DMS153 (cell line): ENCODE data around the gene SEPHS1.
"Not testable (repeated sequence)": the region's sequence is repeated elsewhere in the genome, so short reads cannot be mapped to it uniquely, and the experiment has no call there.

Source experiments
- DNase-seq: peaks from one replicate; lab custom pipeline; 2025; lab: John Stamatoyannopoulos, UW

The SEPHS1 gene

DNA sequence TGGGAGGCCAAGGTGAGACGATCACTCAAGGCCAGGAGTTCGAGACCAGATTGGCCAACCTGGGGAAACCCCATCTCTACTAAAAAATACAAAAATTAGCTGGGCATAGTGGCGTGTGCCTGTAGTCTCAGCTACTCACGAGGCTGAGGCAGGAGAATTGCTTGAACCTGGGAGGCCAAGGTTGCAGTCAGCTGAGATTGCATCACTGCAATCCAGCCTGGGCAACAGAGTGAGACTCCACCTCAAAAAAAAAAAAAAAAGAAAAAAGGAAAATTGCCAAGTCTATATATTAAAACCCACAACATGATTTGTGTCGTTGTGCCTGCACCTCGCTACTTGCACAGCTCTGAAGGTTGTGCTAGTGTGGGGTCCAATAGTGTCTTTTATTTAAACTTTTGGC lies 65.7 kb downstream of the SEPHS1 start:
- DNase-seq: not testable (repeated sequence)

DNA sequence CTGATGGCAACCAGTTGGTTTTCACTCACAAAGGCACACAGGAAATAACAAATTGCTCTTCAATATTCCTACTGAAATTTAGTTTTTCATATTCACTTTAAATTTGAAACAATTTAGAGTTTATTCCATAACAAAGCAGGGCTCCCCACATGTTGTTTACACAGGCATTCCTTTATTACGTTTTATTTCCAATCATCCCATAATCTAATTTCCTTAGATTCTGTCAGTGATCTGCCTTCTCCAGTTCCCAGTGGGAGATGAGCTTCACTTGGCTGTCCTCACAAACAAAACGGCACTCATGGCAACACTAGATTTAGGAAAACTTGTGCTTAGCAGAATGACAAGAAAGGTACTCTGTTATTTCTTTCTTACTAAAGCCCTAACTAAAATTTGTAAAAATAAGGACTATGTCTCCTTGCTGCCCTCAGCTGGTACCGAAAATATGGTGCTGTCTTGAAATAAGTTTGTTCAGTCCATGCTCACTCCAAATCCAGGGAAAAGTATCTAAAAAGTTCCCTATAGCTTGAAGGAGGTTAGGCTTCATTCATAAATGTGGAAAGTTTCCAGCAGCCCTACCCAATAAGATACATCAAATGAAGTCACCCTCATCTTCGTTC lies 71.2 kb downstream of the SEPHS1 start:
- no peak for DNase-seq

DNA sequence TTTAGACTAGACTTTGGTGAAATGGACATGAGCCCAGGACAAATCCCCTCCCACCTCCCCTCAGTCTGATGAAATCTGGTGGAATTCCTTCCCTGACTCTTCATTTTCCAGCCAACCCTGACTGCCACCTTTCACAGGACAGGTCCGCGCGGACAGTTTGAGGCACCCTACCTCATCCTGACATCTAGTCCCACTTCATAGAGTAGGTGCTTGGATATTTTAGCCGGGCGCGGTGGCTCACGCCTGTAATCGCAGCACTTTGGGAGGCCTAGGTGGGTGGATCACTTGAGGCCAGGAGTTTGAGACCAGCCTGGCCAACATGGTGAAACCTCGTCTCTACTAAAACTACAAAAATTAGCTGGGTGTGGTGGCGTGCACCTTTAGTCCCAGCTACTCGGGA lies 71.9 kb downstream of the SEPHS1 start:
- DNase-seq: not testable (repeated sequence)

DNA sequence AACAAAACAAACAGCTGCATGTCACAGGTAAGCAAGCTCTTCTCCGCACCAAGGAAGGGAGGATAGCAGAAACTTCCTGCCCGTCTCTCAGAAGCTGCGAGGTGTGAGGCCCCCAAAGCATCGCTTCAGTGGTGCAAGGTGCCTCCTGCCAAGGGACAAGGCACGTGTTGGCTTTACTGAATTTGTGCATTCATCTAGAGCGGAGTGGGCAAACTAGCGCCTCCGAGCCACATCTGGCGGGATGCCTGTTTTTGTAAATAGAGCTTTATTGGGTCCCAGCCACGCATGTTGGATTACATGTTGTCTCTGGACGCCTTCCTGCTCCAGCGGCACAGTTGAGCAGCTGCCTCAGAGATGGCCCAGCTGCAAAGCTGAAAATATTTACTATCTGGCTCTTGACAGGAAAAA lies 75.9 kb downstream of the SEPHS1 start:
- no peak for DNase-seq

DNA sequence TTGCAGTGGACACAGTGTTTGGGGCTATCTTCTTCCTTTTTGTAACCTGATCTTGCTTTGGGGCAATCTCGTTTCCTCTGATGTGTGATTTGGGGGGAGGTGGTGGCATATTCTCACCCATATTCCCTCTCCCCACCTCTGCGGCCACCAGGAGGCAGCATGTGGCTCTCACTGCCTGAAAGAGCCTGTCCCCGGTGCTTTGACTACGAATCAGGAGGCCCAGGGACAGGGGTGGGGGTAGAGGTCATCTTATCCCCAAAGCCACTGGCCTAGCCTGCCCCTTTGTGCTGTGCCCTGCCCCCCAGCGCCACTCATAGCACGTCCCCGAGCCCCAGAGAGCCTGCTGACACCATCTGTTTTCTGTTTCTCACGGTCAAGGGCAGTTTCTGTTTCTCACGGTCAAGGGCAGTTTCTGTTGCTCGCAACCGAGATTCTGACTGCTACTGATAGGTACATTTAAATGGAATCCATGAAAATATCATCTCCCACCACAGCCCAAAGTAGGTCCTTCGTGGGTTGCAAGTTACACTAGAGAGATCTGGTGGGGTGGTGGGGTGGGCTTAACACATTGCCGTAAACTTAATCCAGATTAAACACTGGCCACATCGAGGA lies 76.4 kb downstream of the SEPHS1 start:
- peak; percentile 12 for DNase-seq

DNA sequence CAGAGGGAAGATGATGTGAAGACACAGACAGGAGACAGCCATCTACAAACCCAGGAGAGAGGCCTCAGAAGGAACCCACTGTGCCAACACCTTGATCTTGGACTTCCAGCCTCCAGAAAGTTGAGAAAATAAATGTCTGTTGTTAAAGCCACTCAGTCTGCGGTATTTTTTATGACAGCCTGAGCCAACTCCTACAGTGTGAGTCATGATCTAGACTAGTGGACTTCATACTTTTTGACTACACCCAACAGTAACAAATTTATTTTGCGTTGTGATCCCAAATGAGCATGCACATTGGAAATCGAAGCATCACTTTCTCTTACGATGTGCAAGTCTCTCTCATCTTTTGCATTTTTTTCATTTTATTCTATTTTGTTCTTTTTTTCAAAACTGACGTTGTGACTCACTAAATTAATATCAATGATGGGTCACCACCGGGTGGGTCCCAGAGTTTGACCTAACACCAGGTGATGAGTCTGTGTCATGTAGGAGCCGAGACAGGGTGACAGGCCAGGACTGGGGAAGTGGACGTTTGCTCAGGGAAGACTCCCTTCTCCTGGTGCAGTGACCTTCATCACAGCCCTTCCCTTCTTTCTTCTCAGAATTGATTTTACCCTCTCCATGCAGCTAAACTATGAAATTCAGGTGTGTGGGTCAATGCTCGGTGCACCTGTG lies 77.1 kb downstream of the SEPHS1 start:
- DNase-seq: no peak

DNA sequence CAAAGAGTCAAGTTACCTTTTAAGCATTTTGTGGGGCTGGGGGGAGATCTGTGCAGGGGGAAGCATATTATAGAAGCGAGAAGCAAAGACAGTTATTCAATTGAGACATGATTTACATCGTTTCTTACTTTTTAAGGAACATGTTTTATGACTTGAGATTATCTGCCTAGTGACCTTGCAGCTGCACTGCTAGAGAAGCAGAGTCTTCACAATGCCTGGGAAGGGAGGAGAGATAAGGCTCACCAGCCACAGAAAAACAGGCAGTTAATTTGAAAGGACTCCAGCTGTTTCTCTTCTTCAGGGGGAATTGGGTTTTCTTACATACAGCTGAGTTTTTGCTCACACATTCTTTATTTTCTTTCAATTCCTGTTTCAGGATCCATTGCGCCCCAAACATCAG lies 79.3 kb downstream of the SEPHS1 start:
- no peak for DNase-seq

DNA sequence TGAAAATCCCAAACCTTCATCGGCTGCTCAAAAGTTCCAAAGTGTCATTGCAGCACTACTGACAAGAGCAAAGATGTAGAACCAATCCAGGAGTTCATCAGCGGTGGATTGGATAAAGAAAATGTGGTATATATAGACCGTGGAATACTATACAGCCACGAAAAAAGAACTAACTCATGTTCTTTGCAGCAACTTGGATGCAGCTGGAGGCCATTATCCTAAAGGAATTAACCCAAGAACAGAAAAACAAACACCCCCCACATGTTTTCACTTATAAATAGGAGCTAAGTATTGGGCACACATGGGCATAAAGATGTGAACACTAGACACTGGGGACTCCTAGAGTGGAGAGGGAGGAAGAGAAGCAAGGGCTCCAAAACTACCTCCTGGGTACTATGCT lies 79.8 kb downstream of the SEPHS1 start:
- DNase-seq: no peak
